Epithelial cell of proximal tubule (primary cell): ENCODE data around the gene NINJ1. TPM values are rescaled to one million over a fixed set of nuclear protein-coding genes. Genes with fewer than 3 reads are reported as not detected.

Source experiments
- DNase-seq: peaks from one replicate; pipeline ENCODE4 v3.0.0-alpha.2; 2011; ENCODE audit warnings: low read depth
- H3K4me3 ChIP-seq: 2 replicates; pipeline ENCODE4 v1.5.1; 2011; ENCODE audit warnings: low read depth, mild to moderate bottlenecking, low read length
- total RNA-seq: library from RNA; depleted of rRNA; stranded (reverse); fragments of >200 nt; gene quantifications from 2 replicates; pipeline ENCODE4 v1.2.3, GENCODE V29; 2015
- TF ChIP-seq, protein P1 (sequence below): conservative IDR thresholded peaks from 2 replicates; pipeline ENCODE4 v1.5.1; 2012; ENCODE audit warnings: low read depth, mild to moderate bottlenecking, low read length

NINJ1 gene
- total RNA-seq, 1 donor from 2014 or later = 59.0 TPM

DNA sequence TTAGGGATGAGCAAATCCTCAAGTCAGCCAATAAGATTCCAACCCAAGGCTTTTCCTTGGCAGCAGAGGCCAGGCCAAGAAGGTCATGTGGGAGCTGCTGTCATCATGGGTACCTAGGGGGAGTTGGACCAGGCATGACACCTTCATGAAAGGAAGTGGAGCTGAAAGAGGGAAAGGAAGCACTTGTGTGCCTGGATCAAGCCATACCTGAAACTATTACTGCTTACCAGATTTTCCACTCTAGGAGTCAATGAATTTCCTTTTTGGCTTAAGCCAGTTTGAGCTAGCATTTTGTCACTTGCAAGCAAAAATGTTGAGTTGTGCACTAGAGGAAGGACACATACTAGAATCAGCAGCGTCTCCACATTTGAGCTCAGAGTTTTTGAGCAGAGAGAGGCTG lies 35.4 kb upstream of the NINJ1 start:
- DNase-seq = no peak
- TF ChIP-seq, protein P1, sequence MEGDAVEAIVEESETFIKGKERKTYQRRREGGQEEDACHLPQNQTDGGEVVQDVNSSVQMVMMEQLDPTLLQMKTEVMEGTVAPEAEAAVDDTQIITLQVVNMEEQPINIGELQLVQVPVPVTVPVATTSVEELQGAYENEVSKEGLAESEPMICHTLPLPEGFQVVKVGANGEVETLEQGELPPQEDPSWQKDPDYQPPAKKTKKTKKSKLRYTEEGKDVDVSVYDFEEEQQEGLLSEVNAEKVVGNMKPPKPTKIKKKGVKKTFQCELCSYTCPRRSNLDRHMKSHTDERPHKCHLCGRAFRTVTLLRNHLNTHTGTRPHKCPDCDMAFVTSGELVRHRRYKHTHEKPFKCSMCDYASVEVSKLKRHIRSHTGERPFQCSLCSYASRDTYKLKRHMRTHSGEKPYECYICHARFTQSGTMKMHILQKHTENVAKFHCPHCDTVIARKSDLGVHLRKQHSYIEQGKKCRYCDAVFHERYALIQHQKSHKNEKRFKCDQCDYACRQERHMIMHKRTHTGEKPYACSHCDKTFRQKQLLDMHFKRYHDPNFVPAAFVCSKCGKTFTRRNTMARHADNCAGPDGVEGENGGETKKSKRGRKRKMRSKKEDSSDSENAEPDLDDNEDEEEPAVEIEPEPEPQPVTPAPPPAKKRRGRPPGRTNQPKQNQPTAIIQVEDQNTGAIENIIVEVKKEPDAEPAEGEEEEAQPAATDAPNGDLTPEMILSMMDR = no peak
- H3K4me3 ChIP-seq = no peak overlapping the region

DNA sequence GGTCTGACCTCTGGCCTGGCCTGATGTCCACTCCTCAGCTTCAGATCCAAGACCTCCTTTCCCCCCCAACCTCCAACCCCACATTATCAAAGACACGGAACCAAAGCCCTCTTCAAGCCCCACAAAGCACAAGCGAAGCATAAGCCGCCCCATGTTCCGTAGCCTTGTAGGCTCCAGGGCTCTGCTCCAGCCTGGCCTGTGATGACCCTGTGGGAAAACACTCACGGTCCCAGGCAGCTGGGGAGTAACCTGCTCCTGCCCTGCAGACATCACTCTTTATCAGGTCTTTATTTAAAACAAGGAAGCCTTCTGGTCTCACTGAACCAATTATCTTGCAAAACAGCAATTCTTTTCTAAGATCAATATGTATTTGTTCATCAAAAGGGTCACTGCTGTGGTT lies 34.5 kb upstream of the NINJ1 start:
- TF ChIP-seq, protein P1 = no peak
- no peak overlapping the region for H3K4me3 ChIP-seq
- DNase-seq = no peak

DNA sequence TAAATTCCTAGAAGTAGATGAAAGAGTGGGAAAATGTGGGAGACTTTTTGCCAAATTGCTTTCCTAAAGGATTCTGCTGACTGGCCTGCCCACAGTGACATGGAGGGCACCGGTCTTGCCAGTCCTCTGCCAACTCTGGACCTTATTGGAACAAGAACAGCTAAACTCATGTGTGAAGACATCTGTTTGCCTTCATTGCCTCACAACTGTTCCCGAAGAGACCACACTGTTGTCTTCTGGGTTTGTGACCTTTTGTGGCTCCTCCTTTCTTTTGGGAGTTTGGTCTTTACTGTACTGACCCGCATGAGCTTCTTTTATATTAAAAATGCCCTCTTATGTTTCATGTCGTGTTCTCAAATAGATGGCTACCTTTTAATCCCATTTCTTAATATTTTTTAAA lies 33.8 kb upstream of the NINJ1 start:
- no peak overlapping the region for H3K4me3 ChIP-seq
- TF ChIP-seq, protein P1 = no peak
- DNase-seq = no peak

DNA sequence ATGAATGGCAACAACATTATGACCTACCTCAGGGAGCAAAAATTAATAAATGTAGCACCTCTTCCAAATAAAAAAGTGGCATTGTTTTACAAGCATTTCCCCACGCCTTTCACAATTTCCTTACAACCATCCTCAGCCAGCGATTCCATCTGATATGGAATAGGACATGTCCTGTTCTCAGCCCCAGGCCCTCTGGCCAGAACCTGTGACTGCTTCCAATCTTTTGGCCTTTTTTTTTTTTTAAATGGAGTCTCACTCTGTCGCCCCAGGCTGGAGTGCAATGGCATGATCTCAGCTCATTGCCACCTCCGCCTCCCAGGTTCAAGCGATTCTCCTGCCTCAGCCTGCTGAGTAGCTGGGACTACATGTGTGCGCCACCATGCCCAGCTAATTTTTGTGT lies 33.1 kb upstream of the NINJ1 start:
- TF ChIP-seq, protein P1 = no peak
- H3K4me3 ChIP-seq = no peak overlapping the region
- DNase-seq = no peak

DNA sequence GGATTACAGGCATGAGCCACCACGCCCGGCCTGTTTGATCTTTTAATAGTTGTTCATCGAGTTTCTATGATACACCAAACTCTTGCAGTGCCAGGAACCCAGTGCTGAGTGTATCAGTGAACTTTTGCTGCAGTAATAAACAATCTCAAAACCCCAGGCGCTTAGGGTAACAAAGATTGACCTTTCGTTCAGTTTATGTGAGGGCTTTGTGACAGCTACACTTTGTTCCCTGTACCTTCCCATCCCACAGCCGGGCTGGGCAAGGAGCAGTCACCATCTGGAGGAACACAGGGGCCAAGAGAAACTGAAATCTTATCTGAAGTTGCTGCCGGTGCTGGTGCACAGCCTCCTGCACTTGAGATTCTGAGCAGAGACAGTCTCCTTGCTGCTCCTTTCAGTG lies 32.6 kb upstream of the NINJ1 start:
- DNase-seq = no peak
- H3K4me3 ChIP-seq = no peak overlapping the region
- TF ChIP-seq, protein P1 = no peak

DNA sequence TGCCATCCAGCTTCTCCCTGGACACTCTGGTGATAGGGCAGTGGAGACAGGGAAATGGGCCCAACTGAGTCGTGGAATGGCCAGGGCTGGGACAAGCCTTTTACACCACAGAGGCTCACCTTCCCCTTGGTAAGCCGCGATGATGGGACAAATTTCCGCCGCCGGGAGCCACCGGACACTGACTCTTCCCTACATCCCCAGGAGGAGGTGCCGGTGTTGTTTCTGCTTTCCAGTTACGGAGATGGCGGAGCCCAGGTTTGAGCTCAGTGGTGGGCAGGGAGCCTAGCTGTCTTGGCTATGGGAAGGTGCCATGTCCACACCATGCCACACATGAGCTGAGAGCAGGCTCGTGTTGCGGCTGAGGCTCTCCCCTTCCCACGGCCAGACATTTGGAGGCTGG lies 30.0 kb upstream of the NINJ1 start:
- H3K4me3 ChIP-seq = no peak overlapping the region
- TF ChIP-seq, protein P1 = no peak
- no peak for DNase-seq

DNA sequence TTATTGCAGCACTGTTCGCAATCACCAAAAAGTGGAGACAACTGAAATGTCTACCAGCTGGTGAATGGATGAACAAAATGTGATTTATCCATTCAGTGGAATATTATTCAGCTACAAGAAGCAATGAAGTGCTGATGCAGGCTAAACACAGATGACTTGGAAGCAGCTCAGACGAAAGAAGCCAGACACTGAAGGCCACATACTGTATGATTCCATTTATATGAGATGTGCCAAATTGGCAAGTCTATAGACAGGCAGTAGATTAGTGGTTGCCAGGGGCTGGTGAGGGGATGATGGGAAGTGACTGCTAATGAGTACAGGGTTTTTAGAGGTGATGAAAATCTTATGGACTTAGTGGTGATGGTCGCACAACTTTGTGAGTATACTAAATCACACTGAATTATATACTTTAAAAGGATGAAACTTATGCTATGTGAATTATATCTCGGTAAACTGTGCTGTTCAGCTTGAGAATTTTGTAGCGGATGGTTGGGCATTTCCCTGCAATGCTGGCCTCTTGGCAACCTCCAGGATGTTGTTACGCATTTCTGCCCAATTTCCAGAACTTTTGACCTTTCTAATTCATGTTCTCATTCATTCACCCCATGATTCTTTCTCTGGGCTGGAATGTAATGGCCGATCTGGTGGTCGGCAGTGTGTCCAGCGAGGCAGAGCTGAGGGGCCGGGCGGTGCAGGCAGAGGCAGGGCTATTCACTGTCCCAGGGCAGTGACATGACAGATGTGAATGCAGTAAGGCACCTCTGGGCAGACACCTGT lies 27.9 kb upstream of the NINJ1 start:
- DNase-seq = no peak
- TF ChIP-seq, protein P1 = no peak
- H3K4me3 ChIP-seq = no peak overlapping the region
